B cell (primary cell): ENCODE measurements around the gene TMPRSS11E. TPM values are rescaled to one million over a fixed set of nuclear protein-coding genes. Genes with fewer than 3 reads are reported as not detected.
"Not testable (repeated sequence)": the region's sequence is repeated elsewhere in the genome, so short reads cannot be mapped to it uniquely, and the experiment has no call there.

ENCODE experiments used
- ATAC-seq: fragments of 200-7000 bp; cut with Tn5 transposase; one replicate; pipeline ENCODE4 v1.10.0; 2021; ENCODE audit warnings: low read depth, mild to moderate bottlenecking, moderate number of reproducible peaks, moderate library complexity
- CTCF ChIA-PET: fragments of 350-600 bp; sonication (Branson Sonifier 250); formaldehyde crosslinking; loops from one replicate; lab custom pipeline; 2021; ENCODE audit warnings: antibody characterized with exemption, inconsistent platforms; lab: Charles Lee
- POLR2A ChIA-PET: fragments of 350-600 bp; sonication (Branson Sonifier 250); formaldehyde crosslinking; loops from one replicate; lab custom pipeline; 2021; ENCODE audit warnings: antibody characterized with exemption; lab: Charles Lee
- DNase-seq: peaks from one replicate; pipeline ENCODE4 v3.0.0; 2013
- H2AFZ ChIP-seq: 2 replicates; pipeline ENCODE4 v1.6.1; 2012; ENCODE audit warnings: mild to moderate bottlenecking, low read depth, low read length; ENCODE audit not compliant: insufficient read depth, poor library complexity, severe bottlenecking
- H3K27ac ChIP-seq, 2 donors: 1 replicate in 1 of 2; 2 replicates in 1 of 2; pipeline ENCODE4 v1.5.1; 2012 to 2013; ENCODE audit warnings: low read length in 2 of 2, mild to moderate bottlenecking in 2 of 2, moderate library complexity in 1 of 2
- H3K27me3 ChIP-seq, 4 experiments: fragments of 200-600 bp in 1 of 4; sonication (generic) in 1 of 4; replicated peaks in 1 of 4; 1 replicate in 2 of 4; 2 replicates in 2 of 4; pipeline versions ENCODE4 v1.6.1 to v1.7.0; 2013 to 2016; ENCODE audit warnings: low read length in 3 of 4, mild to moderate bottlenecking in 2 of 4, mixed read lengths in 1 of 4, moderate library complexity in 1 of 4; ENCODE audit not compliant: insufficient read depth in 4 of 4, control insufficient read depth in 3 of 4; ENCODE audit errors: control extremely low read depth in 1 of 4
- H3K36me3 ChIP-seq, 2 experiments: replicated peaks in 1 of 2; 1 replicate in 1 of 2; 2 replicates in 1 of 2; pipeline versions ENCODE4 v1.6.1 to v1.7.1; 2013; ENCODE audit warnings: low read length in 1 of 2; ENCODE audit not compliant: insufficient read depth in 2 of 2, control insufficient read depth in 1 of 2; ENCODE audit errors: control extremely low read depth in 1 of 2, extremely low read depth in 1 of 2
- H3K4me1 ChIP-seq, 2 donors: fragments of 200-600 bp in 1 of 2; sonication (generic) in 1 of 2; 1 replicate in 1 of 2; 2 replicates in 1 of 2; pipeline versions ENCODE4 v1.5.1 to v1.6.1; 2013 to 2017; ENCODE audit warnings: low read length in 2 of 2; ENCODE audit not compliant: control insufficient read depth in 2 of 2, insufficient read depth in 2 of 2
- H3K4me2 ChIP-seq: replicated peaks from 2 replicates; pipeline ENCODE3; 2012; ENCODE audit warnings: mild to moderate bottlenecking, low read depth, low read length; ENCODE audit not compliant: poor library complexity, severe bottlenecking
- H3K4me3 ChIP-seq, 5 experiments: fragments of 200-600 bp in 1 of 5; sonication (generic) in 1 of 5; 1 replicate in 3 of 5; 2 replicates in 2 of 5; pipeline versions ENCODE4 v1.5.1 to v1.7.0; 2011 to 2016; ENCODE audit warnings: low read length in 4 of 5, mild to moderate bottlenecking in 4 of 5, low read depth in 2 of 5, control low read depth in 1 of 5, moderate library complexity in 1 of 5; ENCODE audit not compliant: insufficient read depth in 1 of 5; ENCODE audit errors: control extremely low read depth in 1 of 5, extremely low read depth in 1 of 5
- H3K79me2 ChIP-seq: fragments of 200-600 bp; sonication (generic); one replicate; pipeline ENCODE4 v1.6.0; 2016; ENCODE audit warnings: low read length; ENCODE audit not compliant: control insufficient read depth, insufficient read depth
- H3K9ac ChIP-seq: fragments of 200-600 bp; sonication (generic); 2 replicates; pipeline ENCODE4 v1.6.1; 2017; ENCODE audit warnings: mild to moderate bottlenecking, low read length, moderate library complexity
- H3K9me3 ChIP-seq, 3 donors: one replicate each; pipeline versions ENCODE4 v1.6.1 to v1.7.1; 2013; ENCODE audit warnings: low read length in 2 of 3; ENCODE audit not compliant: control insufficient read depth in 2 of 3, insufficient read depth in 1 of 3; ENCODE audit errors: control extremely low read depth in 1 of 3
- H4K20me1 ChIP-seq: 2 replicates; pipeline ENCODE4 v1.6.0; 2012; ENCODE audit warnings: mild to moderate bottlenecking, low read length; ENCODE audit not compliant: insufficient read depth, control insufficient read depth, poor library complexity, severe bottlenecking
- H3K27ac Mint-ChIP-seq: one replicate; pipeline ENCODE4 v1.8.0; 2021; ENCODE audit warnings: mixed read lengths
- H3K27me3 Mint-ChIP-seq: one replicate; pipeline ENCODE4 v1.8.0; 2021; ENCODE audit warnings: mixed read lengths
- H3K4me1 Mint-ChIP-seq: one replicate; pipeline ENCODE4 v1.8.0; 2021; ENCODE audit warnings: mixed read lengths
- H3K4me3 Mint-ChIP-seq: one replicate; pipeline ENCODE4 v1.8.0; 2021; ENCODE audit warnings: mixed read lengths
- H3K9me3 Mint-ChIP-seq: one replicate; pipeline ENCODE4 v1.8.0; 2022; ENCODE audit warnings: mixed read lengths; ENCODE audit not compliant: insufficient read depth
- EZH2 ChIP-seq: IDR thresholded peaks from 2 replicates; pipeline ENCODE4 v1.6.1; 2012; ENCODE audit warnings: borderline replicate concordance, low read depth, mild to moderate bottlenecking, moderate library complexity, low read length; ENCODE audit not compliant: insufficient read depth, poor library complexity, severe bottlenecking
- WGBS: methylation state at CpG from one replicate; pipeline ENCODE4 v1.1.5; 2013; ENCODE audit warnings: missing lambda C conversion rate; ENCODE audit not compliant: insufficient coverage; 5-methylcytosine and 5-hydroxymethylcytosine counted together
- intact Hi-C: fragments of 100-400 bp; cut with micrococcal nuclease; formaldehyde crosslinking; loops from one replicate; pipeline ENCODE4 v1.10.0; 2022
- polyA plus RNA-seq: library from polyadenylated mRNA; depleted of rRNA; stranded (reverse); fragments of >200 nt; gene quantifications from 2 replicates; pipeline ENCODE4 v1.2.3, GENCODE V29; 2012
- total RNA-seq, 2 donors: library from RNA; stranded (reverse); fragments of 120-200 nt in 1 of 2; gene quantifications; 1 replicate in 1 of 2; 2 replicates in 1 of 2; pipeline versions ENCODE4 v1.2.3 to v1.2.4, GENCODE V29; 2013 to 2022
- TF ChIP-seq, protein P1 (sequence below): fragments of 200-600 bp; IDR thresholded peaks from one replicate; pipeline ENCODE4 v1.8.0; 2022; ENCODE audit warnings: antibody characterized with exemption, mild to moderate bottlenecking

TMPRSS11E gene
- total and polyA plus RNA-seq, 2 donors (not counting 1 experiment from before 2014, with no cell fraction given): 0.06 TPM; not detected in 1

DNA sequence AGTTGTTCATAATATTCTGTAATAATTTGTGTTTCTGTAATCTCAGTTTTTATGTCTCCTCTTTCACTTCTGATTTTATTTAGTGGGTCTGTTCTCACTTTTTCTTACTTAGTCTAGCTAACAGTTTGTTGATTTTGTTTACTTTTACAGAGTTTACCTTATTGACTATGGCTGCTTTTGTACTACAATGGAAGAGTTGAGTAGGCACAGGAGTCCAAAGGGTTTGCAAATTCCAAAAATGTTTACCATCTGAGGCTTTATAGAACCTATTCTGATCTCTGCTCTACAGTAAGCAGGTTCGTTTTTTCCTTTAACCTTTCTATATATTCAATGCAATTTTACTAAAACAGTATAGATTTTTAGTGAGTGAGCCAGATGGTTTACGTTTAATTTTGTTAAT lies 73.7 kb downstream of the TMPRSS11E start:
- intact Hi-C loops: no loop called here
- CTCF ChIA-PET: no interaction called here
- TF ChIP-seq, protein P1, sequence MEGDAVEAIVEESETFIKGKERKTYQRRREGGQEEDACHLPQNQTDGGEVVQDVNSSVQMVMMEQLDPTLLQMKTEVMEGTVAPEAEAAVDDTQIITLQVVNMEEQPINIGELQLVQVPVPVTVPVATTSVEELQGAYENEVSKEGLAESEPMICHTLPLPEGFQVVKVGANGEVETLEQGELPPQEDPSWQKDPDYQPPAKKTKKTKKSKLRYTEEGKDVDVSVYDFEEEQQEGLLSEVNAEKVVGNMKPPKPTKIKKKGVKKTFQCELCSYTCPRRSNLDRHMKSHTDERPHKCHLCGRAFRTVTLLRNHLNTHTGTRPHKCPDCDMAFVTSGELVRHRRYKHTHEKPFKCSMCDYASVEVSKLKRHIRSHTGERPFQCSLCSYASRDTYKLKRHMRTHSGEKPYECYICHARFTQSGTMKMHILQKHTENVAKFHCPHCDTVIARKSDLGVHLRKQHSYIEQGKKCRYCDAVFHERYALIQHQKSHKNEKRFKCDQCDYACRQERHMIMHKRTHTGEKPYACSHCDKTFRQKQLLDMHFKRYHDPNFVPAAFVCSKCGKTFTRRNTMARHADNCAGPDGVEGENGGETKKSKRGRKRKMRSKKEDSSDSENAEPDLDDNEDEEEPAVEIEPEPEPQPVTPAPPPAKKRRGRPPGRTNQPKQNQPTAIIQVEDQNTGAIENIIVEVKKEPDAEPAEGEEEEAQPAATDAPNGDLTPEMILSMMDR: no peak
- no peak for TF ChIP-seq EZH2
- Histone ChIP-seq H3K4me1 (no peaks in the 10 kb centered on the region), H3K4me3 (no peak overlapping the region), H3K9me3 (no peaks in the 10 kb centered on the region), H3K27ac (no peak overlapping the region), H2AFZ (no peak overlapping the region), H4K20me1 (no peaks in the 10 kb centered on the region), H3K4me2 (no peak overlapping the region), H3K79me2 (no peaks in the 10 kb centered on the region), H3K27me3 (no peaks in the 10 kb centered on the region), H3K36me3 (no peaks in the 10 kb centered on the region), H3K9ac (no peak overlapping the region)
- peaks cover 3% of the 10 kb centered on the region for H3K27me3 Mint-ChIP-seq
- no peak overlapping the region for H3K4me3 Mint-ChIP-seq
- POLR2A ChIA-PET: no interaction called here
- ATAC-seq (no peak), DNase-seq (no peak)
- H3K27ac Mint-ChIP-seq: no peak overlapping the region
- no CpG with 5 or more reads among the region's 2 CpGs for WGBS
- no peaks in the 10 kb centered on the region for H3K4me1 Mint-ChIP-seq
- H3K9me3 Mint-ChIP-seq: no peaks in the 10 kb centered on the region

DNA sequence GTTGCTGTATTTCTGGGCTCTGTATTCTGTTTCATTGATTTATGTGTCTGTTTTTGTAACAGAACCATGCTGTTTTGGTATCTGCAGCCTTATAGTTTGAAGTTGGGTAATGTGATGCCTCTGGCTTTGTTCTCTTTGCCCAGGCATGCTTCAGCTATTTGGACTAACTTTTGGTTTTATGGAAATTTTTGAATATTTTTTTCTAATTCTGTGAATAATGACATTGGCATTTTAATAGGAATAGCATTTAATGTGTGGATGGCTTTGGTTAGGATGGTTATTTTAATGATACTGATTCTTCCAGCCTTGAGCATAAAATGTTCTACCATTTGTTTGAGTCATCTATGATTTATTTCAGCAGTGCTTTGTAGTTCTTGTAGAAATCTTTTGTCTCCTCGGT lies 75.0 kb downstream of the TMPRSS11E start:
- H3K27ac ChIP-seq, H3K9me3 Mint-ChIP-seq, POLR2A ChIA-PET, CTCF ChIA-PET, DNase-seq, H4K20me1 ChIP-seq, H3K9ac ChIP-seq, H3K4me3 Mint-ChIP-seq, ATAC-seq, H3K27ac Mint-ChIP-seq, H3K36me3 ChIP-seq, H3K27me3 ChIP-seq, H3K4me3 ChIP-seq, H3K27me3 Mint-ChIP-seq, H3K79me2 ChIP-seq, H3K4me1 Mint-ChIP-seq, H3K9me3 ChIP-seq, H3K4me2 ChIP-seq, intact Hi-C loops, H3K4me1 ChIP-seq, H2AFZ ChIP-seq: not testable (repeated sequence)
- WGBS: no CpG with 5 or more reads among the region's 1 CpG
